ENCODE results near the gene BRD3. TPM values are rescaled to one million over a fixed set of nuclear protein-coding genes. Genes with fewer than 3 reads are reported as not detected.

The BRD3 gene
- polyA plus RNA-seq, 3 donors, result 16.4 to 18.2 (median 17.1) TPM

DNA sequence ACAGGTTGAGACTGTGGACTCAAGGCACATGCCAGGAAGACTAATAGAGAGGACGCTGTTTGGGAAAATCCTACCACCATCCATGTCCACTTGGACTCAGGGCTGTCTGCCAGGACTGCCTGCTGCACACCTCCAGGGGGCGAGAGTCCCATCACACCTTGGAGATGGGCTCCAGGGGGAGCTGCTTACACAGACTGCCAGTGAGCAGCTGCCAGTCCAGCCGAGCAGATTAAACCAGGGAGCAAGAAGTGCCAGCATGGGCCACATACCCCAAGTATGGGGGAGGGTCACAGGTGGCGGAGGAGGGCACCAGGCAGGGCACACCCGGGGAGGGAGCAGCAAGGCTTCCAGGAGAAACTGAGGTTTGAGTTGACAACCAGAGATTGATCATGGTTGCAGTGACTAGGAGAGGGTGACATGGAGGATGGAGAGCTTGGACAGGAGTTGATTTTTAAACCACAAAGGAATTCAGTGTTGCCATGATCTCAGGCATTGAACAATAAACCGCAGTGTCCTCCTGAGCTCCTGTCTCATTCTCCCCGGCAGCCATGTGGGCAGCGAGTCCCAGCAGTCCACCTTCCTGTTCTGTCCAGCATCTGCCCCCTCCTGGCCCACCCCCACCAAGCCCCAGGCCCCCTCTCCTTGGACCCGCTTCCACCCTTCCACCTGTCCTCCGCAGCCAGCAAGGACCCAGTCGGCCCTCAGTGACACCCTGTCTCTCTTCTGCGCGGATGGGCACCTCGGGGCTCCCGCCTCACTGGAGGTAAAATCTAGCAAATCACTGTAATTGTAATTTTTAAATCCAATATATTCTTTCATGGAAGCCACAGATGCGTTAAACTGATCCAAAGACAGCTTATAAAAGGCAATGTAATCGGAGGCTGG, 72.6 kb downstream of the BRD3 start:
- no peak overlapping the region for H3K4me2 ChIP-seq (replicated peaks; ENCODE audit: extremely low read depth, low read length, poor library complexity, severe bottlenecking)
- no peaks in the 10 kb centered on the region for H3K36me3 ChIP-seq (replicated peaks in 1 of 2; ENCODE audit: control insufficient read depth in 1 of 2, insufficient read depth in 2 of 2, low read length in 2 of 2)
- H3K9me3 ChIP-seq (replicated peaks in 1 of 2; ENCODE audit: control insufficient read depth in 1 of 2, insufficient read depth in 1 of 2, low read length in 2 of 2), result no peaks in the 10 kb centered on the region
- H3K79me2 ChIP-seq (ENCODE audit: insufficient read depth, low read length), result peaks cover 11% of the 10 kb centered on the region
- no peak overlapping the region for H2AFZ ChIP-seq (ENCODE audit: insufficient read depth, low read depth, low read length, poor library complexity, severe bottlenecking)
- TF ChIP-seq, protein P1, sequence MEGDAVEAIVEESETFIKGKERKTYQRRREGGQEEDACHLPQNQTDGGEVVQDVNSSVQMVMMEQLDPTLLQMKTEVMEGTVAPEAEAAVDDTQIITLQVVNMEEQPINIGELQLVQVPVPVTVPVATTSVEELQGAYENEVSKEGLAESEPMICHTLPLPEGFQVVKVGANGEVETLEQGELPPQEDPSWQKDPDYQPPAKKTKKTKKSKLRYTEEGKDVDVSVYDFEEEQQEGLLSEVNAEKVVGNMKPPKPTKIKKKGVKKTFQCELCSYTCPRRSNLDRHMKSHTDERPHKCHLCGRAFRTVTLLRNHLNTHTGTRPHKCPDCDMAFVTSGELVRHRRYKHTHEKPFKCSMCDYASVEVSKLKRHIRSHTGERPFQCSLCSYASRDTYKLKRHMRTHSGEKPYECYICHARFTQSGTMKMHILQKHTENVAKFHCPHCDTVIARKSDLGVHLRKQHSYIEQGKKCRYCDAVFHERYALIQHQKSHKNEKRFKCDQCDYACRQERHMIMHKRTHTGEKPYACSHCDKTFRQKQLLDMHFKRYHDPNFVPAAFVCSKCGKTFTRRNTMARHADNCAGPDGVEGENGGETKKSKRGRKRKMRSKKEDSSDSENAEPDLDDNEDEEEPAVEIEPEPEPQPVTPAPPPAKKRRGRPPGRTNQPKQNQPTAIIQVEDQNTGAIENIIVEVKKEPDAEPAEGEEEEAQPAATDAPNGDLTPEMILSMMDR (IDR thresholded peaks at IDR 0.05), result no peak
- intact Hi-C loops (cut with micrococcal nuclease), result loop anchor here in 1 of 2 donors (2.0 kb wide), 1 partner anchor 212 kb away; no protein-coding TSS in a partner anchor
- Mint-ChIP-seq H3K4me1 (peaks cover 21% of the 10 kb centered on the region), H3K4me3 (no peak overlapping the region), H3K9me3 (peaks cover 0 to 6% (median 0%) of the 10 kb centered on the region in 7 donors), H3K27me3 (ENCODE audit: low read depth in 3 of 3) (peaks cover 16 to 22% (median 18%) of the 10 kb centered on the region in 3 donors), H3K36me3 (no peaks in the 10 kb centered on the region), H3K27ac (no peak overlapping the region)
- peaks cover 24 to 31% of the 10 kb centered on the region in 2 donors for H3K4me1 ChIP-seq (ENCODE audit: control insufficient read depth in 1 of 2, insufficient read depth in 2 of 2, low read length in 2 of 2)
- WGBS (ENCODE audit: insufficient coverage), result 80% methylated on average over 9 of the region's 17 CpGs
- peaks cover 11% of the 10 kb centered on the region for H4K20me1 ChIP-seq (ENCODE audit: insufficient read depth, low read length)
- DNase-seq, result no peak
- no peak overlapping the region for H3K9ac ChIP-seq (ENCODE audit: insufficient read depth, low read length, poor library complexity, severe bottlenecking)
- no peak overlapping the region for H3K4me3 ChIP-seq (replicated peaks in 1 of 3; ENCODE audit: low read depth in 2 of 3, low read length in 3 of 3)
- no peak overlapping the region for H3K27ac ChIP-seq (ENCODE audit: low read depth in 1 of 2, low read length in 2 of 2)
- peaks cover 0 to 10% of the 10 kb centered on the region in 2 donors for H3K27me3 ChIP-seq (ENCODE audit: control insufficient read depth in 2 of 2, insufficient read depth in 2 of 2, low read length in 2 of 2)

GRCh38 chr9:133994353-133995011, 73.3 kb downstream of the BRD3 start:
- Histone ChIP-seq H3K27ac (ENCODE audit: low read depth in 1 of 2, low read length in 2 of 2) (no peak overlapping the region), H3K36me3 (replicated peaks in 1 of 2; ENCODE audit: control insufficient read depth in 1 of 2, insufficient read depth in 2 of 2, low read length in 2 of 2) (no peaks in the 10 kb centered on the region), H3K4me1 (ENCODE audit: control insufficient read depth in 1 of 2, insufficient read depth in 2 of 2, low read length in 2 of 2) (peaks cover 26 to 38% of the 10 kb centered on the region in 2 donors), H3K79me2 (ENCODE audit: insufficient read depth, low read length) (peaks cover 19% of the 10 kb centered on the region), H3K4me3 (replicated peaks in 1 of 3; ENCODE audit: low read depth in 2 of 3, low read length in 3 of 3) (peak overlapping the region in 1 of 3 experiments; percentile 91), H3K4me2 (replicated peaks; ENCODE audit: extremely low read depth, low read length, poor library complexity, severe bottlenecking) (peak overlapping the region; percentile 96), H3K27me3 (ENCODE audit: control insufficient read depth in 2 of 2, insufficient read depth in 2 of 2, low read length in 2 of 2) (peaks cover 0 to 15% of the 10 kb centered on the region in 2 donors), H2AFZ (ENCODE audit: insufficient read depth, low read depth, low read length, poor library complexity, severe bottlenecking) (no peak overlapping the region), H3K9me3 (replicated peaks in 1 of 2; ENCODE audit: control insufficient read depth in 1 of 2, insufficient read depth in 1 of 2, low read length in 2 of 2) (no peaks in the 10 kb centered on the region), H3K9ac (ENCODE audit: insufficient read depth, low read length, poor library complexity, severe bottlenecking) (no peak overlapping the region), H4K20me1 (ENCODE audit: insufficient read depth, low read length) (peaks cover 19% of the 10 kb centered on the region)
- H3K9me3 Mint-ChIP-seq, result peaks cover 0 to 6% (median 0%) of the 10 kb centered on the region in 7 donors
- H3K4me3 Mint-ChIP-seq, result peak overlapping the region; percentile 46 to 63
- H3K27me3 Mint-ChIP-seq (ENCODE audit: low read depth in 3 of 3), result peaks cover 22 to 25% (median 22%) of the 10 kb centered on the region in 3 donors
- 10% methylated on average over 10 of the region's 11 CpGs for WGBS (ENCODE audit: insufficient coverage)
- peak; percentile 72 to 80 (median 75) for DNase-seq
- H3K27ac Mint-ChIP-seq, result no peak overlapping the region
- H3K36me3 Mint-ChIP-seq, result no peaks in the 10 kb centered on the region
- intact Hi-C loops (cut with micrococcal nuclease), result loop anchor here (1.0 to 5.0 kb wide), 4 partner anchors 37 to 212 kb away; no protein-coding TSS in a partner anchor
- H3K4me1 Mint-ChIP-seq, result peaks cover 29% of the 10 kb centered on the region
- TF ChIP-seq, protein P1 (IDR thresholded peaks at IDR 0.05), result peak; percentile 99
